GM19372 (cell line): ENCODE results near the gene GJD2.

ENCODE experiments used
- ATAC-seq: cut with Tn5 transposase; IDR thresholded peaks from one replicate; pipeline ENCODE4 v1.9.1; 2021; ENCODE audit warnings: mild to moderate bottlenecking, low read depth, moderate library complexity; ENCODE audit not compliant: unreplicated experiment

GJD2 gene

GRCh38 chr15:34776606-34777105, 21.9 kb upstream of the GJD2 start:
- ATAC-seq: no peak

DNA sequence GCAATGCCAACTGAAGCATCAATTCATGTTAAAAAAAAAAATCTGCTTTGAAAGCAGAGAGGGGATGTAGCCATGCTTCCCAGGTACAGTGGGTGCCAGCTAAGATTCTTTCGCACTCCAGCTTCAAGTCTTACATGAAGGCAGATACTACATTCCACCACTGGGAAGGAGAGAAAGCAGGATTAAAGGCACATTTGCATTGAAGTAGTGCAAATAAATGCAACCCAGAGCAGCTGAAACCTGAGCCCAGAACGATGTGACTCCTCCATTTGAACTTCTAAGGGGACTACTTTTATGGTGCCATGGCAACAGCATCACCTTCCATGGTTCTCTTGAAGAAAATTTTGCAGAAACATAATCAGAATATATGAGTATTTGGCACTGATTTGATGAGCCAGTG, 19.1 kb upstream of the GJD2 start:
- no peak for ATAC-seq

DNA sequence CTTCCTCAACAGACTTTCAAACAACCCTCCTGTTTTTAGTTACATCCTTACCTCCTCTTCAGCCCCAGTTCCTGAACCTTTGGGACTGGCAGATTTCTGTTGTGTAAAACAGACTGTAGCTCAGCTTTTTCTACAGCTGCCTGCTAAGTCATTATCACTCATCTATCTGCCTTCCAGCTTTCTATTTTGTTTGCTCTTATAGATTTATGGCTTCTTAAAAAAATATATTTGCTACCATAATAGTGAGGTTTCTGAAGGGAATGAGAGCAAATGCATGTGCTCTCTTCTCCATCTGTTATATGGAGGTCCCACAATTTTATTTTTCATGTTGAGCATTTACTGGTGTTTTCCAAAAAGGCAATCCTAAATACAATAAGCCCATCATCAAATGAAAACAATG, 18.2 kb upstream of the GJD2 start:
- ATAC-seq: no peak

GRCh38 chr15:34772312-34772711, 17.5 kb upstream of the GJD2 start:
- ATAC-seq: no peak

- ATAC-seq: no peak
These were observed 14.9 kb upstream of the GJD2 start for GRCh38 chr15:34769711-34770110.

DNA sequence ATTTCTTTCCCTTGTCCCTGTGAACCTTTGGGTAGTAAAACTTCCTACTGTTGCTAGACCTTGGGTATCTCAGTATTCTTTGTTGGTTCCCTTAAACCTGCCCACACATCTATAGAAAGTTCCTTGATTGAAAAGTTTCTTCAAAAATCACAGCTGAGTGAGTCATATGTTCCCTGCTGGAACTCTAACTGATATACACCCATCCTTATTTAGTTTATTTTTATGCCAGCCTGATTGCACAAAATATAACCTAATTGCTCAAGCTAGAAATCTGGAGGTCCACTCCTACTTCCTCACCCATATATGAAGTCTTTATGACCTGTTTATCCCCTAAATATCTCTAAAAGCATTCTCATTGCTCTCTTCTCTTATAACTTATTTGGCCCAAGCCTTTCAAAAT, 13.7 kb upstream of the GJD2 start:
- no peak for ATAC-seq

DNA sequence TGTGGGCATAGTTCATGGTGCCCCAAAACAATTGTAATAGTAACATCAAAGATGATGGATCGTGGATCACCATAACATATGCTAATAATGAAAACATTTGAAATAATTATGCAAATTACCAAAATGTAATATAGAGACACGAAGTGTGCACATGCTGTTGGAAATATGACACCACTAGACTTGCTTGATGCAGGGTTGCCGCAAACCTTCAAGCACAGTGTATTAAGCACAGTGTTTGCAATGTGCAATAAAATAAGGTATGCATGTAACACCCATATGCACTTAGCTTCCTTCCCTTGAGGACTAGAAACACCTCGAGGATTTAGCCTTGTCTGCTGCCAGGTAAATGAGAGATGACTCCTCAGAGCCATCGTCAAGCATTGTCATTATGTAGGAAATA, 10.9 kb upstream of the GJD2 start:
- ATAC-seq: no peak

- ATAC-seq: no peak
These were observed 6.1 kb upstream of the GJD2 start for GRCh38 chr15:34760909-34761308.

- no peak for ATAC-seq
These were observed 5.2 kb upstream of the GJD2 start for GRCh38 chr15:34759992-34760391.

DNA sequence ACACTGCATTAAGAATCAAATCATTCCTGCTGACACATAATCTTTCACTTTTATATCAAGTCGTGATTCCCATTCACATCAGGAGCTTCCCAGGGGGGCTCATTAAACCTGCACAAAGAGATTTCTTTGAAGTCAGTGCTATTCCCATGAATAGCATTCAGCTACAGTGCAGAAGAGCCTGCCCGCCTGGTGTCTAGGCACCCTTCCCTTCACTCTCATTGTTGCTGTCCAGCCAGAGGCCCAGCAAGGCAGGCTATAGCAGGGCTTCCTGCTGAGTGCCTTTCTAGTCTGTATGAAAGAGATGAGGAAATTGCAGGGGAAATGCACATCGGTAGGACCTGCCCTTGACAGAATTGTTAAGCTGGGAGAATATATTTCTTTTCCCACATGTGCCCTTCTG, 4.5 kb upstream of the GJD2 start:
- ATAC-seq: no peak

- ATAC-seq: no peak
These were observed 2.5 kb upstream of the GJD2 start for GRCh38 chr15:34757262-34757661.

GRCh38 chr15:34755419-34755773, 598 bp upstream of the GJD2 start:
- ATAC-seq: no peak

GRCh38 chr15:34754171-34754601, 612 bp downstream of the GJD2 start:
- no peak for ATAC-seq

- ATAC-seq: no peak
These were observed 1.4 kb downstream of the GJD2 start for GRCh38 chr15:34753236-34753894.

DNA sequence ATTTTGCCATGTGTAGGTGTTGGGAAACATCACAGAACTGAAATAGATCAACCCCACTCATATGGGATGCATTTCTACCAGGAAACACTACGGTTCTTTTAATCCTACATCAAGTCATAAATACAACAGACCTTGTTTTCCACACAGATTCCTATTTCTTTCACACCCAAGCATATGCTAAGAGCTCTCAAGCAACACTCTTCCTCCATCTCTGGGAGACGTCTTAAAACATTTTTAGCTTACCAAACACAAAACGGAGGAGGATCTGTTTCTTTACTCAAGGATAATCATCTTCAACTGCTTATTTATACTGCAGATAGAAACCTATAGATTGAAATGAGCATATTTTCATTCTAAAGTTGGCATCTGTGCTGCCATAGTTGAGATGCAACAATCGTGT, 5.1 kb downstream of the GJD2 start:
- ATAC-seq: no peak

DNA sequence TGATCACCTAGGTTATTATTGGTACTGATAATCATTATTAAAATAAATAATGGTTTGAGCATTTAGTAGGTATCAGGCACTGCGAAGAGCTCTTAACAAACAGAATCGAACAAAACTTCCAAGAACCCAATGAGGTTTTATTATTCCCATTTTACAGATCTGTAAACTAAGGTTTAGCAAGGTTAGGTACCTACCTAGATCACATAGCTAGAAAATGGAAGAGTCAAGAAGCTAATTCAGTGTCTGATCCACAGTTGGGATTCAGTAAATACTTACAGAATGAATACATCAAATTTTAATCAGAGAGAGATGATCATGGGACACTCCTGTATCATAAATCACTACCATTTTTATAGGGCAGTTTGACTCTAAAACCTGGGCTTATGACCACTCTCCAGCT, 15.5 kb downstream of the GJD2 start:
- no peak for ATAC-seq

DNA sequence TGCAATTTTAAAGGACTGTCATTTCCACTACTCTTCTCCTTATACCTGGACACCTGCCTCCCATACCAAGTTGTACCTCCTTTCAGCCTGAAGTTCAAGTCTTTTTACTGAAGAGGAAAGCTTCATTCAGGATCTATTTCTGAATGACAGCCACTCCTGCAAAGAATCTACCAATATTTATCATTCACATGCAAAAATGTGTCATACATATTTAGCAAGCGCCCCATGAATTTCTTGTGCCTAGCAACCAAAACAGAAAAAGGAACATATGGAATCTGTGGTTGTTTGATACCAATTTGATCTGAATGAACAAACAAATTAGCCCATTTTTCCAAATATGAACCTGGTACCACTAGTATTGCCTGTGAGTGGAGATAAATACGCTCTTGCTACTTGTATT, 16.8 kb downstream of the GJD2 start:
- ATAC-seq: no peak

DNA sequence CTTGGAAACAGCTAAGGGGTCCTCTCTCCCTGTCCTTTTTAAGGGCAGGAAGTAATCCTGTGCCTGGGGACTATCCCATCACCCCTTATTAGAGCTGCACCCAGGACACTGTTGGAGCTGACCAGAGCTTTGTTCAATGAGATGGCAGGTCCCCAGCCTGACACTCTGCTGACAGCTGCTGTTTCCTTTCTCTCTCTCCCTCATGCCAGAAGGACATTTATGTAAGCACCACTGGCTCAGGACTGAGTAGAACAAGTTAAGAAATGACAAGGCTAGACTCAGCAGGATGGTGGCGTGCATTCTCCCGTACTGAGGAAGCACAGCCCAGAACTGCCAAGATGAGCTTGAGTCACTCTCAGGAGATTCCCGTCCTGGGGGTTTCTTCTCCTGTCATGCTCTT, 17.3 kb downstream of the GJD2 start:
- no peak for ATAC-seq

- ATAC-seq: no peak
These were observed 20.5 kb downstream of the GJD2 start for GRCh38 chr15:34734303-34734702.

DNA sequence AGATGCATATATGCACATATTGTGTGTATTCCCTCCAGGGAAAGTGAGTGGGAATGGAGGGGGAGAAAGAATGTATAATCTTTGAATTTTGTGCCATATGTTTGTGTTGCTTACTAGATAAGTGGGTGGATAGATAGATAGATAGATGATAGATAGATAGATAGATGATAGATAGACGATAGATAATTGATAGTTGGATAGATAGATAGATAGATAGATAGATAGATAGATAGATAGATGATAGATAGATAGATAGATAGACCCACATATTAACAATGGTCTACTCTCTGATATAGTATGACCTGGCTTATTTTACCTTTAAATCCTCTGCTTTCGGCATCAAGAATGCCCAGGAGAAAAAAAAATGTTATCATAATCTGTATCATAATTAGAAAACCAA, 21.2 kb downstream of the GJD2 start:
- ATAC-seq: no peak

DNA sequence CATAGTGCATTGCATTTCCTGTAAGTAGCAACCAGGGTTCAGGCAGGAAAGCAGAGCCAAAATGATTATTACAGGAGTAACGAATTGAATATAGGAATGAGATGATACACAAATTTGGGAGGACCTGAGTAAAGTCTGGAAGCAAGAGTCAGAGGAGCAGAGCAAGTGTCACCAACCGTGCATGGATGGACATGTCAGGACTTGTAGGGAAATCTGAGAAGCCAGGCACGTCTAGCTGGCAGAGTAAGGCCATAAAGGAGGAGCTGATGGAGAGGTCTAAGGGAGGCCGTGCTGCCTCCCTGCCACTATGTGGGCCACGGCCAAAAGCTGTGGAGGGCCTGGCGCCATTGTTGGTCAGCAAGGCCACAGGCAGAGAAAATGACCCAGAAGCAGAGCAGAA, 22.4 kb downstream of the GJD2 start:
- ATAC-seq: no peak

DNA sequence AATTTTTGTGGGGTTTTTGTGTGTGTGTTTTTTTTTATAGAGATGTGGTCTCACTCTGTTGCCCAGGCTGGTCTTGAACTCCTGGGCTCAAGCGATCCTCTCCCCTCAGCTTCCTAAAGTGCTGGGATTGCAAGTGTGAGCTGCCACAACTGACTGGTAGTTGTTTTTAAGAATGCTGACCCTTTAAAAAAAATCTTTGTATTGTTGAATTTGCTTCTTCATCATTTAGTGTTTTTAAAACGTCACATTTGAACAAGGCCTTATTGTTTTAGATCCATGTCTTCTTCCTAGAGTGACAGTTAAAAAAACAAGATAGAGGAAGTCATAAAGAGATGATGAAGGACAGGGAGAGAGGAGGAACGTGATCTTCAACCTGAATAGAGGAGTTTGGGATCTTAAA, 24.1 kb downstream of the GJD2 start:
- no peak for ATAC-seq

DNA sequence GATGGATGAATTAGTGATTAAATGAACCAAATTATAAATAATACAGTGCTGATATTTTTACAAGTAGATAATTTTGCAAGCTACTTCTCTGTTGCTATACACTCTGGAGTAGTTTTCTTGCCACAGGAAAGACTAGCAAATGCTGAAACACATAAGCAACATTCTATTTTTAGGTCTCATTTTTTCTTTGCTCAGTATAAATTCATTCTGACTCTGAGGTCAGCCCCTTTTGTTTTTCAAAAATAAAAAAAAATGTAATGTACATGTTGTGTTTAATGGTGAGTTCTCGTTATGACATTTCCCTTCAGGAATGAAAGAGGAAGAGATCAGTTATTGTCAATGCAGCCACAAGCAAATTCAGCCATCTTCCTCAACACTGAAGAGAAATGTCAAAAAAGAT, 24.9 kb downstream of the GJD2 start:
- no peak for ATAC-seq
